ENCODE results near the gene AHCYL1.

DNA sequence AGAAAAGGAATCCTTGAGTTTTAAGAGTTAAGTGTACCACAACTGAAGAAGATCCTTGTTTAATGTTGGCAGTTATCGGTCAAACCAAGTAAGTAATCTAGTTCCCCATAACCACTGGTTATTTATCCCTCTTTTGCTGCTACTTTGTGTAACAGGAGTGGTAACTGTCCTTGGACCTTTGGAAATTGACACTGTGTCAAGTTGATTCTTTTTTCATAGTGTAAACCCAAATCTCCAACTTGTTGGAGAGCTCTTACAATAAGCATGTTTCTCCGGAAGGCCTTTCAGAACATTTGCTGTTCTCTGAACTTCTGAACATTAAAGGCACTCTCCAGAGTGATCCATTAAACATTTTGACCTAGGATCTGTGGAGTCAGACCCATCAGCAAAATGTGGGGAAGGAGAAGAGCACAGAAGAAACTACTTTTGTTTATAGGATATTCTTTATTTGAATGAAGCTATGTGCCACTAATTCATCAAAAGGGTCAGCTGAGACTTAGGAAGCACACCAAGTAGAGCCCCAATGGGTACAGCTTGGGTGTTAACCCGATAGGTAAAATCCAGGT, 3.9 kb downstream of the AHCYL1 start:
- TF ChIP-seq, protein P1, sequence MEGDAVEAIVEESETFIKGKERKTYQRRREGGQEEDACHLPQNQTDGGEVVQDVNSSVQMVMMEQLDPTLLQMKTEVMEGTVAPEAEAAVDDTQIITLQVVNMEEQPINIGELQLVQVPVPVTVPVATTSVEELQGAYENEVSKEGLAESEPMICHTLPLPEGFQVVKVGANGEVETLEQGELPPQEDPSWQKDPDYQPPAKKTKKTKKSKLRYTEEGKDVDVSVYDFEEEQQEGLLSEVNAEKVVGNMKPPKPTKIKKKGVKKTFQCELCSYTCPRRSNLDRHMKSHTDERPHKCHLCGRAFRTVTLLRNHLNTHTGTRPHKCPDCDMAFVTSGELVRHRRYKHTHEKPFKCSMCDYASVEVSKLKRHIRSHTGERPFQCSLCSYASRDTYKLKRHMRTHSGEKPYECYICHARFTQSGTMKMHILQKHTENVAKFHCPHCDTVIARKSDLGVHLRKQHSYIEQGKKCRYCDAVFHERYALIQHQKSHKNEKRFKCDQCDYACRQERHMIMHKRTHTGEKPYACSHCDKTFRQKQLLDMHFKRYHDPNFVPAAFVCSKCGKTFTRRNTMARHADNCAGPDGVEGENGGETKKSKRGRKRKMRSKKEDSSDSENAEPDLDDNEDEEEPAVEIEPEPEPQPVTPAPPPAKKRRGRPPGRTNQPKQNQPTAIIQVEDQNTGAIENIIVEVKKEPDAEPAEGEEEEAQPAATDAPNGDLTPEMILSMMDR (IDR thresholded peaks at IDR 0.05 in 2 of 3, conservative IDR thresholded peaks at IDR 0.05 in 1 of 3; ENCODE audit: control insufficient read depth in 2 of 3, extremely low read depth in 1 of 3, insufficient read depth in 1 of 3, low read depth in 3 of 3, low read length in 3 of 3) = no peak
- TF ChIP-seq HDGF (IDR thresholded peaks at IDR 0.05) (no peak), ETV6 (conservative IDR thresholded peaks at IDR 0.05 in 1 of 2, IDR thresholded peaks at IDR 0.05 in 1 of 2; ENCODE audit: borderline replicate concordance in 1 of 2, low read depth in 1 of 2) (no peak), SP1 (IDR thresholded peaks at IDR 0.05; ENCODE audit: low read depth, low read length) (no peak), POLR2A (IDR thresholded peaks at IDR 0.05; ENCODE audit: low read depth, low read length) (no peak), TARDBP (IDR thresholded peaks at IDR 0.05; ENCODE audit: borderline replicate concordance) (no peak), POLR2AphosphoS5 (IDR thresholded peaks at IDR 0.05; ENCODE audit: low read length) (no peak)
- TF ChIP-seq, protein P2, sequence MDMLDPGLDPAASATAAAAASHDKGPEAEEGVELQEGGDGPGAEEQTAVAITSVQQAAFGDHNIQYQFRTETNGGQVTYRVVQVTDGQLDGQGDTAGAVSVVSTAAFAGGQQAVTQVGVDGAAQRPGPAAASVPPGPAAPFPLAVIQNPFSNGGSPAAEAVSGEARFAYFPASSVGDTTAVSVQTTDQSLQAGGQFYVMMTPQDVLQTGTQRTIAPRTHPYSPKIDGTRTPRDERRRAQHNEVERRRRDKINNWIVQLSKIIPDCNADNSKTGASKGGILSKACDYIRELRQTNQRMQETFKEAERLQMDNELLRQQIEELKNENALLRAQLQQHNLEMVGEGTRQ (IDR thresholded peaks at IDR 0.05; ENCODE audit: borderline replicate concordance, low read depth, low read length) = no peak

Data from GM12878 (cell line).